HEK293 (cell line): Measurements from ENCODE around the gene TET2.

Experiments used
- CTCF ChIA-PET: fragments of 350-600 bp; formaldehyde crosslinking; extraction: SDS; loops from one replicate; lab custom pipeline; 2021; ENCODE audit warnings: antibody characterized with exemption; lab: Yijun Ruan, JAX
- POLR2A ChIA-PET: fragments of 300-600 bp; formaldehyde crosslinking; extraction: SDS; loops from one replicate; lab custom pipeline; 2020; ENCODE audit warnings: antibody characterized with exemption, inconsistent platforms; lab: Yijun Ruan, JAX
- H3K27ac ChIP-seq: fragments of 200-500 bp; sonication (Bioruptor generic); 2 replicates; pipeline ENCODE4 v1.5.1; 2014; ENCODE audit warnings: low read depth, low read length, control low read depth, inconsistent platforms; ENCODE audit errors: extremely low read depth
- H3K36me3 ChIP-seq, 2 experiments: fragments of 200-500 bp in 1 of 2; sonication (Bioruptor generic) in 1 of 2; 1 replicate in 1 of 2; 2 replicates in 1 of 2; pipeline ENCODE4 v1.5.1; 2014 to 2017; ENCODE audit warnings: inconsistent platforms in 2 of 2, low read length in 2 of 2; ENCODE audit not compliant: control insufficient read depth in 2 of 2, insufficient read depth in 1 of 2
- H3K4me1 ChIP-seq: fragments of 200-500 bp; sonication (Bioruptor generic); 2 replicates; pipeline ENCODE4 v1.5.1; 2014; ENCODE audit warnings: mild to moderate bottlenecking, low read length, inconsistent platforms; ENCODE audit not compliant: control insufficient read depth, insufficient read depth
- H3K4me3 ChIP-seq: 2 replicates; pipeline ENCODE4 v1.5.1; 2011; ENCODE audit warnings: low read depth, mild to moderate bottlenecking, control low read depth, low read length, moderate library complexity
- H3K9me3 ChIP-seq: fragments of 200-500 bp; sonication (Bioruptor generic); 2 replicates; pipeline ENCODE4 v1.5.1; 2014; ENCODE audit warnings: low read depth, low read length, inconsistent platforms; ENCODE audit not compliant: control insufficient read depth, insufficient read depth
- KLF9 ChIP-seq: fragments of 450-650 bp; formaldehyde crosslinking; IDR thresholded peaks from 2 replicates; pipeline ENCODE4 v1.5.1; 2016; ENCODE audit warnings: missing biosample characterization, missing genetic modification characterization, low read depth
- MYNN ChIP-seq: fragments of 450-650 bp; formaldehyde crosslinking; IDR thresholded peaks from 2 replicates; pipeline ENCODE4 v1.5.1; 2016; ENCODE audit warnings: missing biosample characterization, missing genetic modification characterization, borderline replicate concordance
- ZBTB1 ChIP-seq: fragments of 450-650 bp; formaldehyde crosslinking; IDR thresholded peaks from 2 replicates; pipeline ENCODE4 v1.5.1; 2016; ENCODE audit warnings: missing biosample characterization, missing genetic modification characterization
- ZBTB11 ChIP-seq: fragments of 450-650 bp; formaldehyde crosslinking; conservative IDR thresholded peaks from 2 replicates; pipeline ENCODE4 v1.5.1; 2016; ENCODE audit warnings: low read depth, missing biosample characterization, missing genetic modification characterization
- ZEB2 ChIP-seq: fragments of 450-650 bp; formaldehyde crosslinking; IDR thresholded peaks from 2 replicates; pipeline ENCODE4 v1.5.1; 2016; ENCODE audit warnings: missing biosample characterization, missing genetic modification characterization
- ZIC2 ChIP-seq: fragments of 450-650 bp; formaldehyde crosslinking; IDR thresholded peaks from 2 replicates; pipeline ENCODE4 v1.5.1; 2016; ENCODE audit warnings: missing biosample characterization, missing genetic modification characterization
- ZNF114 ChIP-seq: fragments of 450-650 bp; formaldehyde crosslinking; IDR thresholded peaks from 2 replicates; pipeline ENCODE4 v1.5.0; 2017; ENCODE audit warnings: missing biosample characterization, missing genetic modification characterization
- ZNF132 ChIP-seq: fragments of 450-650 bp; formaldehyde crosslinking; IDR thresholded peaks from 2 replicates; pipeline ENCODE4 v1.5.1; 2017; ENCODE audit warnings: missing biosample characterization, missing genetic modification characterization, borderline replicate concordance
- ZNF148 ChIP-seq: fragments of 450-650 bp; formaldehyde crosslinking; IDR thresholded peaks from 2 replicates; pipeline ENCODE4 v1.5.0; 2017; ENCODE audit warnings: missing biosample characterization, missing genetic modification characterization, borderline replicate concordance
- ZNF221 ChIP-seq: fragments of 450-650 bp; formaldehyde crosslinking; IDR thresholded peaks from 2 replicates; pipeline ENCODE4 v1.5.1; 2017; ENCODE audit warnings: missing biosample characterization, missing genetic modification characterization, borderline replicate concordance
- ZNF24 ChIP-seq: fragments of 450-650 bp; formaldehyde crosslinking; IDR thresholded peaks from 2 replicates; pipeline ENCODE4 v1.5.1; 2016; ENCODE audit warnings: missing biosample characterization, missing genetic modification characterization
- ZNF26 ChIP-seq: fragments of 450-650 bp; formaldehyde crosslinking; IDR thresholded peaks from 2 replicates; pipeline ENCODE4 v1.5.1; 2016; ENCODE audit warnings: missing biosample characterization, missing genetic modification characterization
- ZNF341 ChIP-seq: fragments of 450-650 bp; formaldehyde crosslinking; IDR thresholded peaks from 2 replicates; pipeline ENCODE4; 2016; ENCODE audit warnings: low read depth, missing biosample characterization, missing genetic modification characterization
- ZNF549 ChIP-seq: fragments of 450-650 bp; IDR thresholded peaks from 2 replicates; pipeline ENCODE4 v1.5.1; 2018; ENCODE audit warnings: missing biosample characterization, missing genetic modification characterization, mild to moderate bottlenecking, inconsistent platforms, moderate library complexity
- ZNF561 ChIP-seq: fragments of 450-650 bp; IDR thresholded peaks from 2 replicates; pipeline ENCODE4 v1.5.1; 2018; ENCODE audit warnings: missing biosample characterization, missing genetic modification characterization, borderline replicate concordance
- ZNF624 ChIP-seq: fragments of 450-650 bp; formaldehyde crosslinking; IDR thresholded peaks from 2 replicates; pipeline ENCODE4 v1.5.1; 2017; ENCODE audit warnings: missing biosample characterization, missing genetic modification characterization
- ZNF654 ChIP-seq: fragments of 450-650 bp; formaldehyde crosslinking; IDR thresholded peaks from 2 replicates; pipeline ENCODE4 v1.5.1; 2016; ENCODE audit warnings: low read depth, missing biosample characterization, missing genetic modification characterization
- ZNF664 ChIP-seq: fragments of 450-650 bp; formaldehyde crosslinking; IDR thresholded peaks from 2 replicates; pipeline ENCODE4 v1.5.1; 2016; ENCODE audit warnings: missing biosample characterization, missing genetic modification characterization
- ZNF692 ChIP-seq: fragments of 450-650 bp; formaldehyde crosslinking; IDR thresholded peaks from 2 replicates; pipeline ENCODE4 v1.5.1; 2016; ENCODE audit warnings: missing biosample characterization, missing genetic modification characterization
- TF ChIP-seq, protein P1 (sequence below): fragments of 450-650 bp; formaldehyde crosslinking; IDR thresholded peaks from 2 replicates; pipeline ENCODE4 v1.5.1; 2016; ENCODE audit warnings: missing biosample characterization, missing genetic modification characterization

TET2 gene

DNA sequence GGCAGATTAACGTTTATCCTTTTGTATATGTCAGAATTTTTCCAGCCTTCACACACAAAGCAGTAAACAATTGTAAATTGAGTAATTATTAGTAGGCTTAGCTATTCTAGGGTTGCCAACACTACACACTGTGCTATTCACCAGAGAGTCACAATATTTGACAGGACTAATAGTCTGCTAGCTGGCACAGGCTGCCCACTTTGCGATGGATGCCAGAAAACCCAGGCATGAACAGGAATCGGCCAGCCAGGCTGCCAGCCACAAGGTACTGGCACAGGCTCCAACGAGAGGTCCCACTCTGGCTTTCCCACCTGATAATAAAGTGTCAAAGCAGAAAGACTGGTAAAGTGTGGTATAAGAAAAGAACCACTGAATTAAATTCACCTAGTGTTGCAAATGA is 94.8 kb downstream of the TET2 start (continued):
- TF ChIP-seq ZNF664 (tag by site-specific recombination) (no peak), KLF9 (tag by site-specific recombination) (no peak), ZNF24 (tag by site-specific recombination) (no peak), ZNF341 (tag by site-specific recombination) (no peak), ZNF26 (tag by site-specific recombination) (no peak), MYNN (no peak)
- TF ChIP-seq, all 188 proteins: peak for 0

- Histone ChIP-seq H3K9me3 (no peaks in the 10 kb centered on the region), H3K4me3 (no peak overlapping the region), H3K27ac (no peak overlapping the region), H3K36me3 (no peaks in the 10 kb centered on the region), H3K4me1 (no peaks in the 10 kb centered on the region)
- ChIA-PET POLR2A (no interaction called here), CTCF (no interaction called here)
- no peak for TF ChIP-seq ZNF148
These were observed 96.8 kb downstream of the TET2 start for GRCh38 chr4:105243446-105243845.

DNA sequence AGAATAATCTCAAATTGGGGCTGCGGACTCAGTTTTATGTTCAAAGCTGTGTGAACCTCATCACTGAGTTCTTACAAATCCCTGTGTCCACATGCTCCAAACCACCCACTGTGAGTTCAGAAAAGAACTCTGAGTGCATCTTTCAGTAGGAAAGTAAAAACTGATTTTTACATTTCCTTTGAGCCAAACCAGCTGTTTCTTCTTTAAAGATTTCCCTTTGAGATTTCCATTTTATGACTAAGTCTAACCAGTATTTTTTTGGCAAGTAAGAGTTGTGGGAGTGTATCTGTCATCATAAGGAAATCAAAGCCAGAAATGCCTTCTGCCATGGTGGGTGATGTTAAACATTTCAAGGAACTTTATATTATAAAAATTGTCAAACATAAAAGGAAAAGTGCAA is 100.0 kb downstream of the TET2 start:
- no peak for TF ChIP-seq ZNF549 (tag by site-specific recombination)
- no peak for TF ChIP-seq ZEB2 (tag by site-specific recombination)
- no peak for TF ChIP-seq ZBTB11 (tag by site-specific recombination)
- TF ChIP-seq ZNF221 (tag by site-specific recombination) = no peak
- TF ChIP-seq ZNF561 (tag by site-specific recombination) = no peak
- TF ChIP-seq, protein P1, sequence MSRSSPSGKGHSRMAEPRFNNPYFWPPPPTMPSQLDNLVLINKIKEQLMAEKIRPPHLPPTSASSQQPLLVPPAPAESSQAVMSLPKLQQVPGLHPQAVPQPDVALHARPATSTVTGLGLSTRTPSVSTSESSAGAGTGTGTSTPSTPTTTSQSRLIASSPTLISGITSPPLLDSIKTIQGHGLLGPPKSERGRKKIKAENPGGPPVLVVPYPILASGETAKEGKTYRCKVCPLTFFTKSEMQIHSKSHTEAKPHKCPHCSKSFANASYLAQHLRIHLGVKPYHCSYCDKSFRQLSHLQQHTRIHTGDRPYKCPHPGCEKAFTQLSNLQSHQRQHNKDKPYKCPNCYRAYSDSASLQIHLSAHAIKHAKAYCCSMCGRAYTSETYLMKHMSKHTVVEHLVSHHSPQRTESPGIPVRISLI = no peak
- no peak for TF ChIP-seq ZNF624 (tag by site-specific recombination)
- TF ChIP-seq ZBTB1 (tag by site-specific recombination) = no peak
- TF ChIP-seq ZNF692 (tag by site-specific recombination) = no peak
- no peak for TF ChIP-seq ZIC2 (tag by site-specific recombination)
- TF ChIP-seq ZNF654 (tag by site-specific recombination) = no peak
- no peak for TF ChIP-seq ZNF132
- no peak for TF ChIP-seq ZNF114 (tag by site-specific recombination)
- TF ChIP-seq, all 188 proteins: peak for 0
- CTCF ChIA-PET = interaction anchor here (0.9 to 1.2 kb wide), 2 partner anchors 106 to 420 kb away, joined by 3 to 4 read pairs; no protein-coding TSS in a partner anchor
- POLR2A ChIA-PET = no interaction called here
- H3K36me3 ChIP-seq = no peaks in the 10 kb centered on the region
- no peaks in the 10 kb centered on the region for H3K4me1 ChIP-seq
- no peak overlapping the region for H3K27ac ChIP-seq
- H3K4me3 ChIP-seq = no peak overlapping the region
- H3K9me3 ChIP-seq = no peaks in the 10 kb centered on the region
